HEK293 (cell line): Measurements from ENCODE around the gene CLIP1.

Experiments used
- CTCF ChIA-PET: fragments of 350-600 bp; formaldehyde crosslinking; extraction: SDS; loops from one replicate; lab custom pipeline; 2021; ENCODE audit warnings: antibody characterized with exemption; lab: Yijun Ruan, JAX
- POLR2A ChIA-PET: fragments of 300-600 bp; formaldehyde crosslinking; extraction: SDS; loops from one replicate; lab custom pipeline; 2020; ENCODE audit warnings: antibody characterized with exemption, inconsistent platforms; lab: Yijun Ruan, JAX
- H3K27ac ChIP-seq: fragments of 200-500 bp; sonication (Bioruptor generic); 2 replicates; pipeline ENCODE4 v1.5.1; 2014; ENCODE audit warnings: low read depth, low read length, control low read depth, inconsistent platforms; ENCODE audit errors: extremely low read depth
- H3K36me3 ChIP-seq, 2 experiments: fragments of 200-500 bp in 1 of 2; sonication (Bioruptor generic) in 1 of 2; 1 replicate in 1 of 2; 2 replicates in 1 of 2; pipeline ENCODE4 v1.5.1; 2014 to 2017; ENCODE audit warnings: inconsistent platforms in 2 of 2, low read length in 2 of 2; ENCODE audit not compliant: control insufficient read depth in 2 of 2, insufficient read depth in 1 of 2
- H3K4me1 ChIP-seq: fragments of 200-500 bp; sonication (Bioruptor generic); 2 replicates; pipeline ENCODE4 v1.5.1; 2014; ENCODE audit warnings: mild to moderate bottlenecking, low read length, inconsistent platforms; ENCODE audit not compliant: control insufficient read depth, insufficient read depth
- H3K4me3 ChIP-seq: 2 replicates; pipeline ENCODE4 v1.5.1; 2011; ENCODE audit warnings: low read depth, mild to moderate bottlenecking, control low read depth, low read length, moderate library complexity
- H3K9me3 ChIP-seq: fragments of 200-500 bp; sonication (Bioruptor generic); 2 replicates; pipeline ENCODE4 v1.5.1; 2014; ENCODE audit warnings: low read depth, low read length, inconsistent platforms; ENCODE audit not compliant: control insufficient read depth, insufficient read depth
- CTCF ChIP-seq: fragments of 450-650 bp; formaldehyde crosslinking; IDR thresholded peaks from 2 replicates; pipeline ENCODE4 v1.5.1; 2016; ENCODE audit warnings: missing biosample characterization, missing genetic modification characterization
- EGR2 ChIP-seq: fragments of 450-650 bp; formaldehyde crosslinking; IDR thresholded peaks from 2 replicates; pipeline ENCODE4 v1.5.1; 2016; ENCODE audit warnings: low read depth, missing biosample characterization, missing genetic modification characterization
- TRIM28 ChIP-seq: IDR thresholded peaks from 2 replicates; pipeline ENCODE4 v1.6.1; 2011; ENCODE audit warnings: low read length, control low read depth, borderline replicate concordance
- ZBTB20 ChIP-seq: fragments of 450-650 bp; formaldehyde crosslinking; IDR thresholded peaks from 2 replicates; pipeline ENCODE4 v1.5.1; 2016; ENCODE audit warnings: missing biosample characterization, missing genetic modification characterization
- ZIC2 ChIP-seq: fragments of 450-650 bp; formaldehyde crosslinking; IDR thresholded peaks from 2 replicates; pipeline ENCODE4 v1.5.1; 2016; ENCODE audit warnings: missing biosample characterization, missing genetic modification characterization
- ZNF10 ChIP-seq: fragments of 450-650 bp; formaldehyde crosslinking; IDR thresholded peaks from 2 replicates; pipeline ENCODE4 v1.5.1; 2017; ENCODE audit warnings: missing biosample characterization, missing genetic modification characterization
- ZNF112 ChIP-seq: fragments of 450-650 bp; formaldehyde crosslinking; IDR thresholded peaks from 2 replicates; pipeline ENCODE4 v1.5.0; 2017; ENCODE audit warnings: missing biosample characterization, missing genetic modification characterization
- ZNF133 ChIP-seq: fragments of 450-650 bp; formaldehyde crosslinking; IDR thresholded peaks from 2 replicates; pipeline ENCODE4 v1.5.1; 2016; ENCODE audit warnings: missing biosample characterization, missing genetic modification characterization
- ZNF138 ChIP-seq: fragments of 450-650 bp; formaldehyde crosslinking; IDR thresholded peaks from 2 replicates; pipeline ENCODE4 v1.5.1; 2016; ENCODE audit warnings: missing biosample characterization, missing genetic modification characterization, borderline replicate concordance
- ZNF174 ChIP-seq: fragments of 450-650 bp; formaldehyde crosslinking; IDR thresholded peaks from 2 replicates; pipeline ENCODE4 v1.5.0; 2017; ENCODE audit warnings: missing biosample characterization, mild to moderate bottlenecking, missing genetic modification characterization
- ZNF324 ChIP-seq: fragments of 450-650 bp; formaldehyde crosslinking; IDR thresholded peaks from 2 replicates; pipeline ENCODE4 v1.5.1; 2016; ENCODE audit warnings: missing biosample characterization, missing genetic modification characterization
- ZNF394 ChIP-seq: fragments of 450-650 bp; formaldehyde crosslinking; IDR thresholded peaks from 2 replicates; pipeline ENCODE4 v1.5.1; 2016; ENCODE audit warnings: missing biosample characterization, missing genetic modification characterization, mild to moderate bottlenecking, moderate library complexity, borderline replicate concordance
- ZNF48 ChIP-seq: fragments of 450-650 bp; formaldehyde crosslinking; IDR thresholded peaks from 2 replicates; pipeline ENCODE4 v1.5.1; 2016; ENCODE audit warnings: missing biosample characterization, missing genetic modification characterization
- ZNF610 ChIP-seq: fragments of 450-650 bp; formaldehyde crosslinking; IDR thresholded peaks from 2 replicates; pipeline ENCODE4 v1.5.1; 2016; ENCODE audit warnings: missing biosample characterization, missing genetic modification characterization, borderline replicate concordance
- ZNF707 ChIP-seq: fragments of 450-650 bp; formaldehyde crosslinking; IDR thresholded peaks from 2 replicates; pipeline ENCODE4 v1.5.1; 2016; ENCODE audit warnings: missing biosample characterization, missing genetic modification characterization
- ZNF837 ChIP-seq: fragments of 450-650 bp; formaldehyde crosslinking; IDR thresholded peaks from 2 replicates; pipeline ENCODE4 v1.5.1; 2016; ENCODE audit warnings: missing biosample characterization, missing genetic modification characterization
- ZSCAN4 ChIP-seq: fragments of 450-650 bp; formaldehyde crosslinking; IDR thresholded peaks from 2 replicates; pipeline ENCODE4 v1.5.1; 2017; ENCODE audit warnings: missing biosample characterization, missing genetic modification characterization
- TF ChIP-seq, protein P1 (sequence below): fragments of 450-650 bp; formaldehyde crosslinking; IDR thresholded peaks from 2 replicates; pipeline ENCODE4 v1.5.1; 2016; ENCODE audit warnings: missing biosample characterization, missing genetic modification characterization
- TF ChIP-seq, protein P2 (sequence below): fragments of 450-650 bp; formaldehyde crosslinking; IDR thresholded peaks from 2 replicates; pipeline ENCODE4 v1.5.1; 2017; ENCODE audit warnings: missing biosample characterization, missing genetic modification characterization
- TF ChIP-seq, protein P3 (sequence below): fragments of 450-650 bp; formaldehyde crosslinking; IDR thresholded peaks from 2 replicates; pipeline ENCODE4 v1.5.1; 2016; ENCODE audit warnings: missing biosample characterization, missing genetic modification characterization

The CLIP1 gene

DNA sequence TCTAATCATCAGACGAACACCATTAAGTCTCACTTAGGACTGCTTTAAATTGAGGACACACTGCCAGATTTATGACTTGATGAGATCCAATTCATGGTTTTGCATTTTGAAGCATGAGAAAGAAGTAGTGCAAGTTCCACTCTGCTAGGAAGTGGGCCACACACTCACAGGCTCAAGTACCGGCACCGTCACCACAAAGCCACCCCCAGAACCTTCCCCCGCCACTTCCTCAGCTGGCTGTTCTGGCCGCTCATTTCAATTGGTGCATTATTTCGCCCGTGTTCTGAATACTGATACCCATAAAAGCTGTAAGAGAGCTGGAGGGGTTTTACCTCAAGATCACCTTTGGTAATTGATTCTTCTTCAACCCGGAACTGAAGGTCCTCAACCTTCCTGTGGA, 70.1 kb downstream of the CLIP1 start (continued):
- TF ChIP-seq, protein P1, sequence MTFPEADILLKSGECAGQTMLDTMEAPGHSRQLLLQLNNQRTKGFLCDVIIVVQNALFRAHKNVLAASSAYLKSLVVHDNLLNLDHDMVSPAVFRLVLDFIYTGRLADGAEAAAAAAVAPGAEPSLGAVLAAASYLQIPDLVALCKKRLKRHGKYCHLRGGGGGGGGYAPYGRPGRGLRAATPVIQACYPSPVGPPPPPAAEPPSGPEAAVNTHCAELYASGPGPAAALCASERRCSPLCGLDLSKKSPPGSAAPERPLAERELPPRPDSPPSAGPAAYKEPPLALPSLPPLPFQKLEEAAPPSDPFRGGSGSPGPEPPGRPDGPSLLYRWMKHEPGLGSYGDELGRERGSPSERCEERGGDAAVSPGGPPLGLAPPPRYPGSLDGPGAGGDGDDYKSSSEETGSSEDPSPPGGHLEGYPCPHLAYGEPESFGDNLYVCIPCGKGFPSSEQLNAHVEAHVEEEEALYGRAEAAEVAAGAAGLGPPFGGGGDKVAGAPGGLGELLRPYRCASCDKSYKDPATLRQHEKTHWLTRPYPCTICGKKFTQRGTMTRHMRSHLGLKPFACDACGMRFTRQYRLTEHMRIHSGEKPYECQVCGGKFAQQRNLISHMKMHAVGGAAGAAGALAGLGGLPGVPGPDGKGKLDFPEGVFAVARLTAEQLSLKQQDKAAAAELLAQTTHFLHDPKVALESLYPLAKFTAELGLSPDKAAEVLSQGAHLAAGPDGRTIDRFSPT (tag by site-specific recombination), result no peak
- TF ChIP-seq CTCF (no peak), ZNF138 (tag by site-specific recombination) (no peak), ZNF10 (no peak), ZNF48 (tag by site-specific recombination) (no peak), ZNF324 (tag by site-specific recombination) (no peak), ZNF707 (no peak), ZBTB20 (tag by site-specific recombination) (no peak), ZNF394 (no peak), ZNF610 (tag by site-specific recombination) (no peak)
- TF ChIP-seq, protein P2, sequence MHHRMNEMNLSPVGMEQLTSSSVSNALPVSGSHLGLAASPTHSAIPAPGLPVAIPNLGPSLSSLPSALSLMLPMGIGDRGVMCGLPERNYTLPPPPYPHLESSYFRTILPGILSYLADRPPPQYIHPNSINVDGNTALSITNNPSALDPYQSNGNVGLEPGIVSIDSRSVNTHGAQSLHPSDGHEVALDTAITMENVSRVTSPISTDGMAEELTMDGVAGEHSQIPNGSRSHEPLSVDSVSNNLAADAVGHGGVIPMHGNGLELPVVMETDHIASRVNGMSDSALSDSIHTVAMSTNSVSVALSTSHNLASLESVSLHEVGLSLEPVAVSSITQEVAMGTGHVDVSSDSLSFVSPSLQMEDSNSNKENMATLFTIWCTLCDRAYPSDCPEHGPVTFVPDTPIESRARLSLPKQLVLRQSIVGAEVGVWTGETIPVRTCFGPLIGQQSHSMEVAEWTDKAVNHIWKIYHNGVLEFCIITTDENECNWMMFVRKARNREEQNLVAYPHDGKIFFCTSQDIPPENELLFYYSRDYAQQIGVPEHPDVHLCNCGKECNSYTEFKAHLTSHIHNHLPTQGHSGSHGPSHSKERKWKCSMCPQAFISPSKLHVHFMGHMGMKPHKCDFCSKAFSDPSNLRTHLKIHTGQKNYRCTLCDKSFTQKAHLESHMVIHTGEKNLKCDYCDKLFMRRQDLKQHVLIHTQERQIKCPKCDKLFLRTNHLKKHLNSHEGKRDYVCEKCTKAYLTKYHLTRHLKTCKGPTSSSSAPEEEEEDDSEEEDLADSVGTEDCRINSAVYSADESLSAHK (tag by site-specific recombination), result no peak
- TF ChIP-seq, protein P3, sequence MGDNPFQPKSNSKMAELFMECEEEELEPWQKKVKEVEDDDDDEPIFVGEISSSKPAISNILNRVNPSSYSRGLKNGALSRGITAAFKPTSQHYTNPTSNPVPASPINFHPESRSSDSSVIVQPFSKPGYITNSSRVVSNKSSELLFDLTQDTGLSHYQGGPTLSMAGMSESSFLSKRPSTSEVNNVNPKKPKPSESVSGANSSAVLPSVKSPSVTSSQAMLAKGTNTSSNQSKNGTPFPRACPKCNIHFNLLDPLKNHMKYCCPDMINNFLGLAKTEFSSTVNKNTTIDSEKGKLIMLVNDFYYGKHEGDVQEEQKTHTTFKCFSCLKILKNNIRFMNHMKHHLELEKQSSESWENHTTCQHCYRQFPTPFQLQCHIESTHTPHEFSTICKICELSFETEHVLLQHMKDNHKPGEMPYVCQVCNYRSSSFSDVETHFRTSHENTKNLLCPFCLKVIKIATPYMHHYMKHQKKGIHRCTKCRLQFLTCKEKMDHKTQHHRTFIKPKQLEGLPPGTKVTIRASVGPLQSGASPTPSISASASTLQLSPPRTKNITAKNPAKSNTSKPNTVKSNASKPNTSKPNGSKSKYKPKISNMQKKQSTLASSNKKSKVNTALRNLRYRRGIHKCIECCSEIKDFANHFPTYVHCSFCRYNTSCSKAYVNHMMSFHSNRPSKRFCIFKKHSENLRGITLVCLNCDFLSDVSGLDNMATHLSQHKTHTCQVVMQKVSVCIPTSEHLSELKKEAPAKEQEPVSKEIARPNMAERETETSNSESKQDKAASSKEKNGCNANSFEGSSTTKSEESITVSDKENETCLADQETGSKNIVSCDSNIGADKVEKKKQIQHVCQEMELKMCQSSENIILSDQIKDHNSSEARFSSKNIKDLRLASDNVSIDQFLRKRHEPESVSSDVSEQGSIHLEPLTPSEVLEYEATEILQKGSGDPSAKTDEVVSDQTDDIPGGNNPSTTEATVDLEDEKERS (tag by site-specific recombination), result no peak
- TF ChIP-seq, all 188 proteins: peak for 0

DNA sequence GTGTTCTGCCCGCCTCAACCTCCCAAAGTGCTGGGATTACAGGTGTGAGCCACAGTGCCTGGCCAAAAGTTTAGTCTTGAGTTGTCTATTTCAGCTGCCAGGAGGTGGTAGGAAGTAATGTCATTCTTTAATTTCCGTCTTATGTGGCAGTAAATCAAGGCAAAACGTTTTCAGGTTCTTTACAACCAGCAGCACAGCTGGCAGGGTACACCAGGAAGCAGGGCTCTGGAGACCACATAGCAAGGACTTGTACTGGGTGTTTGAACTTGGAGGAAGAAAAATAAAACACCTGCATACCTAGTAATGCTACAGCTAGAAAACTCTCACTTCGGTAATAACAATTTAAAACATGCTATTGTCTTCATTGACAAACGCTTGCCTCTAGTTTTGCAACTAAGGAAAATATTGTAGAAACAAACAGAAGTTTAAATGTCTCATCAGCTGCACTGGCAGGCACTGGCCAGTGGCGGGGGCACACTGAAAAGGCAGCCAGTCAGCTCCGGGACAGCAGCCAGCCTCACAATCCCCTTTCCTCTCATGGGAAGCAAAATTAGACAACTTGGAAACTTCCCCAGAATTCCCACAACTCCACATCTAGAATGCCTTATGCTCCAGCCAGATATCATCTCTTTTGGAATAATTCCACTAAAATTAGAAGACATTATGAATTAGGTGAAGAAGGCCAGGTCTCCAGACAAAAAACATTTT, 72.2 kb downstream of the CLIP1 start:
- peaks cover 10 to 36% of the 10 kb centered on the region in 2 experiments for H3K36me3 ChIP-seq
- ChIA-PET CTCF (interaction anchor here (1.2 to 4.3 kb wide), 2 partner anchors 9 to 15 kb away, joined by 4 to 36 read pairs; no protein-coding TSS in a partner anchor), POLR2A (no interaction called here)
- H3K27ac ChIP-seq, result no peak overlapping the region
- no peaks in the 10 kb centered on the region for H3K9me3 ChIP-seq
- TF ChIP-seq ZNF112 (tag by site-specific recombination), result no peak
- no peak for TF ChIP-seq ZNF133
- TF ChIP-seq TRIM28, result no peak
- no peak for TF ChIP-seq ZNF174 (tag by site-specific recombination)
- no peak for TF ChIP-seq ZNF837
- no peak for TF ChIP-seq EGR2 (tag by site-specific recombination)
- TF ChIP-seq ZIC2 (tag by site-specific recombination), result no peak
- TF ChIP-seq ZSCAN4, result no peak
- H3K4me3 ChIP-seq, result no peak overlapping the region
- no peaks in the 10 kb centered on the region for H3K4me1 ChIP-seq
